WTC11 (cell line): Measurements from ENCODE around the gene NHSL1. TPM values are rescaled to one million over a fixed set of nuclear protein-coding genes. Genes with fewer than 3 reads are reported as not detected.

Source experiments
- ATAC-seq: fragments of 200-7000 bp; cut with Tn5 transposase; 2 replicates; pipeline ENCODE4 v1.10.0; 2021; ENCODE audit warnings: mild to moderate bottlenecking, moderate library complexity
- CTCF ChIA-PET: fragments of 300-600 bp; sonication (Branson Sonifier 250); formaldehyde crosslinking; loops from one replicate; lab custom pipeline; 2021; ENCODE audit warnings: antibody characterized with exemption; lab: Charles Lee
- POLR2A ChIA-PET: fragments of 350-600 bp; sonication (Branson Sonifier 250); formaldehyde crosslinking; loops from one replicate; lab custom pipeline; 2021; ENCODE audit warnings: antibody characterized with exemption; lab: Charles Lee
- DNase-seq: peaks from one replicate; pipeline ENCODE4 v3.0.0; 2021; ENCODE audit warnings: low spot score
- H3K27ac Mint-ChIP-seq: 2 replicates; pipeline ENCODE4 v1.8.0; 2021; ENCODE audit warnings: mixed read lengths
- H3K27me3 Mint-ChIP-seq: 2 replicates; pipeline ENCODE4 v1.8.0; 2021; ENCODE audit warnings: low read depth, mild to moderate bottlenecking, moderate library complexity, mixed read lengths
- H3K36me3 Mint-ChIP-seq: 2 replicates; pipeline ENCODE4 v1.8.0; 2021; ENCODE audit warnings: mixed read lengths
- H3K4me1 Mint-ChIP-seq: 2 replicates; pipeline ENCODE4 v1.8.0; 2022; ENCODE audit warnings: mixed read lengths
- H3K4me3 Mint-ChIP-seq: 2 replicates; pipeline ENCODE4 v1.8.0; 2021; ENCODE audit warnings: mild to moderate bottlenecking, moderate library complexity, mixed read lengths
- H3K9me3 Mint-ChIP-seq: 2 replicates; pipeline ENCODE4 v1.8.0; 2021; ENCODE audit warnings: mixed read lengths
- AFF4 ChIP-seq: sonication (generic); formaldehyde crosslinking; IDR thresholded peaks from 2 replicates; pipeline ENCODE4 v1.8.1; 2023; ENCODE audit warnings: mild to moderate bottlenecking, missing genetic modification reagents, borderline replicate concordance
- ARID4B ChIP-seq: sonication (generic); formaldehyde crosslinking; IDR thresholded peaks from 2 replicates; pipeline ENCODE4 v1.8.0; 2023; ENCODE audit warnings: missing genetic modification reagents, mild to moderate bottlenecking, borderline replicate concordance
- ATF1 ChIP-seq: sonication (generic); formaldehyde crosslinking; IDR thresholded peaks from 2 replicates; pipeline ENCODE4 v1.8.1; 2023; ENCODE audit warnings: mild to moderate bottlenecking, moderate library complexity, missing genetic modification reagents
- ATF2 ChIP-seq: sonication (generic); formaldehyde crosslinking; IDR thresholded peaks from 2 replicates; pipeline ENCODE4 v1.8.1; 2022; ENCODE audit warnings: low read depth, missing genetic modification reagents, borderline replicate concordance
- CREM ChIP-seq: sonication (generic); formaldehyde crosslinking; IDR thresholded peaks from 2 replicates; pipeline ENCODE4 v1.8.1; 2022; ENCODE audit warnings: mild to moderate bottlenecking, missing genetic modification reagents, moderate library complexity
- ETV6 ChIP-seq: sonication (generic); formaldehyde crosslinking; IDR thresholded peaks from 2 replicates; pipeline ENCODE4 v1.8.1; 2022; ENCODE audit warnings: mild to moderate bottlenecking, missing genetic modification reagents
- GRHL2 ChIP-seq: fragments of 250-450 bp; sonication (Bioruptor Pico); IDR thresholded peaks from 2 replicates; pipeline ENCODE4 v1.8.0; 2022; ENCODE audit warnings: mild to moderate bottlenecking, moderate library complexity; ENCODE audit not compliant: insufficient replicate concordance, severe bottlenecking
- GTF2I ChIP-seq: fragments of 250-450 bp; sonication (Bioruptor Pico); conservative IDR thresholded peaks from 2 replicates; pipeline ENCODE4 v1.4.0; 2021; ENCODE audit warnings: mild to moderate bottlenecking
- NR3C1 ChIP-seq: sonication (generic); formaldehyde crosslinking; conservative IDR thresholded peaks from 2 replicates; pipeline ENCODE4 v1.8.1; 2023; ENCODE audit warnings: low read depth, mild to moderate bottlenecking, missing genetic modification reagents
- RORB ChIP-seq: fragments of 250-450 bp; sonication (Bioruptor Pico); IDR thresholded peaks from 2 replicates; pipeline ENCODE4 v1.9.0; 2021; ENCODE audit warnings: mild to moderate bottlenecking
- SOX15 ChIP-seq: fragments of 250-450 bp; sonication (Bioruptor Pico); IDR thresholded peaks from 2 replicates; pipeline ENCODE4 v1.9.0; 2021; ENCODE audit warnings: mild to moderate bottlenecking
- TEAD4 ChIP-seq: sonication (generic); formaldehyde crosslinking; IDR thresholded peaks from 2 replicates; pipeline ENCODE4 v1.8.0; 2022; ENCODE audit warnings: mild to moderate bottlenecking, missing genetic modification reagents
- ZBTB43 ChIP-seq: sonication (generic); formaldehyde crosslinking; IDR thresholded peaks from 2 replicates; pipeline ENCODE4 v1.8.1; 2023; ENCODE audit warnings: mild to moderate bottlenecking, missing genetic modification reagents
- ZSCAN18 ChIP-seq: fragments of 250-450 bp; sonication (Bioruptor Pico); IDR thresholded peaks from 2 replicates; pipeline ENCODE4 v2.1.2; 2022; ENCODE audit warnings: mild to moderate bottlenecking, moderate library complexity
- total RNA-seq: library from RNA; stranded (reverse); gene quantifications from 3 replicates; pipeline ENCODE4 v1.2.3, GENCODE V29; 2021

NHSL1 gene
- total RNA-seq, 1 experiment from 2014 or later = 31.1 TPM

GRCh38 chr6:138378463-138378862, 120.8 kb downstream of the NHSL1 start:
- ATAC-seq (peak; percentile 13; the same call in 1 of the 2 replicates), DNase-seq (no peak)
- Mint-ChIP-seq H3K27me3 (no peaks in the 10 kb centered on the region), H3K36me3 (no peaks in the 10 kb centered on the region), H3K4me3 (no peak overlapping the region), H3K4me1 (peaks cover 28% of the 10 kb centered on the region), H3K9me3 (no peaks in the 10 kb centered on the region), H3K27ac (no peak overlapping the region)
- POLR2A ChIA-PET = no interaction called here
- TF ChIP-seq NR3C1 (CRISPR knock-in tag) (no peak), GTF2I (CRISPR knock-in tag) (no peak), RORB (CRISPR knock-in tag) (no peak), ATF2 (CRISPR knock-in tag) (no peak), CREM (CRISPR knock-in tag) (no peak), ZBTB43 (CRISPR knock-in tag) (no peak), AFF4 (CRISPR knock-in tag) (no peak), GRHL2 (CRISPR knock-in tag) (no peak), TEAD4 (no peak), ETV6 (CRISPR knock-in tag) (no peak)
- CTCF ChIA-PET = interaction anchor here (0.6 kb wide), 1 partner anchor 262 kb away, joined by 4 read pairs; no protein-coding TSS in a partner anchor

- ATAC-seq = 0 out of 2 replicates have a peak, but pooled peaks have one; percentile 16
- CTCF ChIA-PET = interaction anchor here (0.6 kb wide), 1 partner anchor 262 kb away, joined by 4 read pairs; no protein-coding TSS in a partner anchor
- no peaks in the 10 kb centered on the region for H3K27me3 Mint-ChIP-seq
- H3K4me1 Mint-ChIP-seq = peaks cover 25% of the 10 kb centered on the region
- DNase-seq = no peak
- POLR2A ChIA-PET = no interaction called here
- no peak for TF ChIP-seq ATF1 (CRISPR knock-in tag)
- TF ChIP-seq ARID4B (CRISPR knock-in tag) = no peak
- no peak for TF ChIP-seq SOX15 (CRISPR knock-in tag)
- TF ChIP-seq ZSCAN18 = no peak
- TF ChIP-seq, all 79 proteins: peak for 0
- H3K36me3 Mint-ChIP-seq = no peaks in the 10 kb centered on the region
- H3K27ac Mint-ChIP-seq = peak within 1 kb of the TSS; percentile 37
- no peaks in the 10 kb centered on the region for H3K9me3 Mint-ChIP-seq
- no peak within 1 kb of the TSS for H3K4me3 Mint-ChIP-seq
Observed at GRCh38 chr6:138377844-138378243, 121.5 kb downstream of the NHSL1 start, which contains the start of gene SMIM28. TSS of gene SMIM28 (plus strand) at chr6:138377905. CDS start at chr6:138378073, 168 bp downstream.
